GM19372 (cell line): ENCODE data around the gene PRRC1.

ENCODE experiments used
- ATAC-seq: cut with Tn5 transposase; IDR thresholded peaks from one replicate; pipeline ENCODE4 v1.9.1; 2021; ENCODE audit warnings: mild to moderate bottlenecking, low read depth, moderate library complexity; ENCODE audit not compliant: unreplicated experiment

Gene PRRC1

DNA sequence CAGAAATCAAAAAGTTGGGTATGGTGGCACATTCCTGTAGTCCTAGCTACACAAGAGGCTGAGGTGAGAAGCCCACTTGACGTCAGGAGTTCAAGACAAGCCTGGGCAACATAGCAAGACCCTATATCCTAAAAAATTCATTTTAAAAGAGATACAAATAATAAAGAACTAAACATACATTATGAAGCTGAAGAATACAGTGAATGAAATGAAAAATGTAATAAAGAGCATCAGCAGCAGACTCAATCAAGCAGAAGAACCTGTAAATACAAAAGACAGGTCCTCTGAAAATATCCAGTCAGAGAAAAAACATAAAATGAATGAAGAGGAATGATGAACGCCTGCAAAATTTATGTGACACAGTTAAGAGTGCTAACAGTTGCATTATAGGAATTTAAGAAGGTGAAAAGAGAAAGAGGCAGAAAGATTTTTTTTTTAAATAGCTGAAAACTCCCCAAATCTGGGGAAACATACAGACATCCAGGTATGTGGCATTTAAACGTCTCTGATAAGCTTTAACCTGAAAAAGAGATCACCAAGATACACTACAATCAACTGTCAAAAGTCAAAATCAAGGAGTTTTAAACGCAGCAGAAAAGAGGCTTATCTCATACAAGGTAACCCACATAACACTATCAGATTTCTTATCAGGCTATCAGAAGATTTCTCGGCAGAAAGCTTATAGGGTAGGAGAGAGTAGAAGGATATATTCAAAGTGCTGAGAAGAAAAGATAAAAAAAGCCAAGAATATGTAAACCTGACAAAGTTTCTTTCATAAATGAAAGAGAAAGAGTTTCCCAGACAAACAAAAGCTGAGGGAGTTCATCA, 57.6 kb downstream of the PRRC1 start:
- ATAC-seq, result no peak

DNA sequence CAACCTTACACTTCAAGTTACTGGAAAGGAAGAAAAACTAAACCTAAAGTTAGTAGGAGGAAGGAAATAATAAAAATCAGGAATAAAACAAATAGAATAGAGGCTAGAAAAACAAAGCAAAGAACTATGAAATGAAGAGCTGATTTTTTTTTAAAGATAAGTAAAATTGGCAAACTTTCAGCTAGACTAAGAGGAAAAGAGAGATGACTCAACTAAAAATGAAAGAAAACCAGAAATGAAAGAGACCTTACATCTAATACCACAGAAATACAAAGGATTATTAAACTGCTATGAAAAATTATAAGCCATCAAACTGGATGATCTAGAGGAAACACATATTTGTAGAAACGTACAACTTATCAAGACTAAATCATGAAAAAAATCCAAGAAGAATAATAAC, 60.0 kb downstream of the PRRC1 start:
- no peak for ATAC-seq

DNA sequence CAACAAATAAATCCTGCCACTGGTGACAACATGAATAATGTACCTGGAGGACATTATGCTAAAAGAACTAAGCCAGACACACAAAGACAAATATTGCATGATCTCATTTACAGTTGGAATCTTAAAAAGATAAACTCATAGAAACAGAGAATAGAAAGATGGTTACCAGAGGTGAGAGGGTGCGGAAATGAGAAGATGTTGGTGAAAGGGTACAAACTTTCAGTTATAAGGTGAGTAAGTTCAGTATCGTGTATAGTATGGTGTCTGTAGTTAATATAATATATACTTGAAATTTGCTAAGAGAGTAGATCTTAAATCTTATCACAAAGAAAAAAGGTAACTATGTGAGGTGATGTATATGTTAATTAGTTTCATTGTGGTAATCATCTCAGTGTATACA, 63.3 kb downstream of the PRRC1 start:
- ATAC-seq, result no peak

GRCh38 chr5:127581450-127581849, 64.0 kb downstream of the PRRC1 start:
- ATAC-seq, result no peak

DNA sequence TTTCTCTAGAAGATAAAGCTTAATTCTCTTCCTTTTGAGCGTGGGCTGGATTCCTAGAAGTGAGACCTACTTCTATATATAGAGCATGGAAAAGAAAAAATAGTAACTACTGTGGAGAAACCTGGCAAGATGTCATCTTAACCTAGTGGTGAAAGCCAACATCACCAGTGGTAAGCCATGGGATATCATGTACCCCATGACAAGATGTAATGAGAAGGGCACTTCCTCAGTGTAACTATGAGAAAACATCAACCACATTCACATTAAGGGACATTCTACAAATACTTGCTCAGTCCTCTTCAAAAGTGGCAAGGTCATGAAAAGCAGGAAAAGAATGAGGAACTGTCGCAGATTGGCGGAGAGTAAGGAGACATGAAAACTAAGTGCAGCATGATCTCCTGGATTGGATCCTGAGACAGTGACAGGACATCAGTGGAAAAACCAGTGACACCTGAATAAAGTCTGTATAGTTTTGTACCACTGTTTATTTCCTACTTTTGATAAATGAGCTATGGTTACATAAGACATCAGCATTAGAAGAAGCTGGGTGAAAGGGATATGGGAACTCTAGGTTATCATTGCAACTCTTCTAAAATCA, 65.4 kb downstream of the PRRC1 start:
- ATAC-seq, result no peak

DNA sequence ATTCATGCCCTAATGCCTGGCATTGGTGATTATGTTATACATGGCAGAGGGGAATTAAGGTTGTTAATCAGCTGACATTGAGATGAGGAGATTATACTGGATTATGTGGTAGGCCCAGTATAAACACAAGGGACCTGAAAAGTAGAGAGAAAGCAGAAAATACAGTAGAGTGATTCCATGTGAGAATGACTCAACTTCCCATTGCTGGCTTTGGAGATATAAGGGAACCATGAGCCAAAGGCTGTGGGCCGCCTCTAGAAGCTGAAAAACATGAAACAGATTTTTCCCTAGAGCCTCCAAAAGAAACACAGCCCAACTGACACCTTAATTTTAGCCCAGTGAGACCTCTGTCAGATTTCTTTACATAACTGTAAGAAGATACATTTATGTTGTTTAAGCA, 66.4 kb downstream of the PRRC1 start:
- ATAC-seq, result no peak

- ATAC-seq, result no peak
Measured at GRCh38 chr5:127585661-127586060, 68.2 kb downstream of the PRRC1 start.

GRCh38 chr5:127586066-127586770, 68.8 kb downstream of the PRRC1 start:
- ATAC-seq, result peak; percentile 63

DNA sequence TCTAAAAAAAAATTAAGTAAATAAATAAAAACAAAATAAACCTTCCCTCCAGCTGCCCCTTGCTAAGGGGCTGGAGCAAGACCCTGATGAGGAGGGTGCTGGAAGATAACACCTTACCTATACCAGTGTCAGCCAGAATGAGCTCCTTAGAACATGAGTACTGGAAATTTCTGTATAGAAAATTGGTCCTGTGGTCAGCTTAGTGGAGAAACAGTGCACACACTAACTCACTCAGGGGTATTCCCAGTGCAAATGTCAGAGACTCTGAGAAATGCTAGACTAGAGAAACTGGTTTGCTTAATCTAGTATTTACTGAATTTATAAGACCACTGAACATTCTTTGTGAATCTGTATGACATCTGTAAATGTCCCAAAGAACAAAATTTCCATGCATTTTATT, 69.4 kb downstream of the PRRC1 start:
- ATAC-seq, result peak; percentile 48

DNA sequence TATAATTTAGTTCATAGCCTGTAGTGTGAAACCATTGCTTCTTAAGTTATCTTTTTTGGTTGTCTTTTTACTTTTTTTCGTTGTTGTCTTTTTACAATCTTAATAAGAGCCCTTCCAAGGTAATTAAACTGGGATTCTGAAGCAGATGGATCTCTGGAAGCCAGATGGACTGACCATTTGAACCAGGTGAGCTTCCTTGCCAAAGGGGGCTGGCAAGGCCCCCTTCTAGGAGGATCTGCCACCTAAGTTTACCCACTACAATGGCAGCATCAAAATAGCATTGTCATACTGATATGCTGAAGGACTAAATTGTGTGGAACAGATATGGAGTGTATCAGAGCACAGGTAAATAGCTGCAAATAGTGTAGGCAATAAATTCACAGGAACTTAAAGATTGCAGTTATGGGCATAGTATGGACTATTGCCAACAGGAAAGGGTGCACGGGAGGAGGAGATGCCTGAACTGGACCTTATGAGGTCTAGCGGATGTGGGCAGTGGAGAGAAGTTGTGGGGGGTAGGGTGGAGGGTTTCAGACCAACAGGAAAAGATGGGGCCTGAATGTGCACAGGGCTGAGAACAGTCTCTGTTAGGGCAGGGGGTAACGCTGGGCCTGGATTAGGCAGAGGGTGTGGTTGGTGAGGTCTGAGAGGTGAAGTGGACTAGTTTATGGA, 69.9 kb downstream of the PRRC1 start:
- ATAC-seq, result no peak

GRCh38 chr5:127588368-127588767, 70.9 kb downstream of the PRRC1 start:
- ATAC-seq, result no peak

DNA sequence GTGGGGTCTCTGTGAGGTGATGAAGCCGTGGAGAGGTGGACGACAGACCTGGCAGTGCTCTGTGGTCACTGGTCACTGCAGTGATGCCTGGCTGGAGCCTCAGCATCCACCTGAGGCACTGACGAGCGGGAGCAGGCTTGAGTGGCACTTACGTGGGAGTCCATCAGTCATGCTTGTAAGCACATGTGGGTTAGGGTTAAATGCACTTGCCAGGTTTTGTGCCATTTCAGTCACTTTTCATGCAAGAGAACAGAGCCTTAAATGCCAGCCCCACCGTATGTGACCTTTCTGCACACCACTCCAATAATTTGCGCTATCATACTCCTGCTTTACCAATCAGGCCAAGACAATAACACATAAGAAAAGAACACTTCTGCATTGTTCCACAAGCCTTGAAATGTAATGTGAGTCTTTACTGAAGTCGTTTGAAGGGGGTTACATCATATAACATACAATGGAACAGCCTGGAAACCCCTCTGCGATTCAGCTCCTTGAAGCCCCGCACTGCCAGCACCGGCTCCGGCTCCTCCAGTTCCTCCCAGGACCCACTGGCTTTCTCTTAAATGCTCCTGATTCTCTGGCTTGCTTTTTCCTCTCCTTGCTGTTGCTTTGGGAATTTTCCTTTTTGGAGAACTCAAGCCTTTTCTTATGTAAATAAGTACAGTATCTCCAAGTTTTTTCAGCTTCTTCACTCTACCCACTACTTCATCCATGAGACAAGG, 72.0 kb downstream of the PRRC1 start:
- ATAC-seq, result no peak

DNA sequence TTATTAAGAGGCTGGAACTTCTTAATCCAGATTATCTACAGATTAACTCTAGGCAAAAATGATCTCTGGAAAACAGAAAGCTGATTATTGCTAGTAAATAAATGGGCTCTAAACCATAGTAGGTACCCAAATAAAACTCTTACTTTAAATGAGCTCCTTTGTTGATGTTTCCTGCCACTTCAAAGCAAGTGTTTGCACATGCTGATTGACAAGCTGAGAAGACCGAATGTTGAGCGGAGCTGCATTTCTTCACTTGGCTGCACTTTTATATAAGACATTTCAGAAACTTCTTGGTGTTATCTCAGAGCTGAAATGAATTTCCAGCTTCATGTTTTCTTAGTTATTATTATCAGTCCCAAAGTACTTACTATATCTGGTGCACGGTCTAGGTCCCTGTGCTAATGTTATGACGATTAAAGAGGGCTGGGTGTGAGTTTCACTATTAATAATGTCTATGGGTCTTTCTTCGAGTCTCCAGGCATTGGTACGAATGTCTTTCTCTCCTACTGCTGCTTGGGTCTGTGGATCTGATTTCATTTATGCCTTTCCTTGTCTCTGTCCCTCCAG, 72.8 kb downstream of the PRRC1 start:
- ATAC-seq, result peak; percentile 38

- ATAC-seq, result no peak
Measured at GRCh38 chr5:127595484-127596368, 78.3 kb downstream of the PRRC1 start.

GRCh38 chr5:127596501-127596900, 79.1 kb downstream of the PRRC1 start:
- no peak for ATAC-seq

- ATAC-seq, result no peak
Measured at GRCh38 chr5:127599320-127599719, 81.9 kb downstream of the PRRC1 start.

DNA sequence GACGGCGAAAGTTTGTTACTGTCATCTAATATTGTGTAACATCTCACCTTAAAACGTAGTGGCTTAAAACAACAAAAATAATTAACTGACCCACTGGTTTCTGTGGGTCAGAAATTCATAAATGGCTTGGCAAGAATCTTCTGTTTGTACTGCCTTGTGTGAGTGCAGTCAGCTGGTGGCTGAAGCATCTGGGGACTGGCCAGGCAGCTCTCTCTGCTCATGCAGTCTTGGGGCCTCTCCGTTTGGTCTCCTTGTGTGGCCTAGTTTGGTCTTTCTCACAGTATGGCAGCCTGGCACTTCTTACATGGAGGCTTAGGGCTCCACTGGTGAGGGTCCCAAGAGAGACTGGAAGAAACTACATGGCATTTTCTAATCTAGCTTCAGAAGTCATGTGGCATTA, 82.4 kb downstream of the PRRC1 start:
- no peak for ATAC-seq

DNA sequence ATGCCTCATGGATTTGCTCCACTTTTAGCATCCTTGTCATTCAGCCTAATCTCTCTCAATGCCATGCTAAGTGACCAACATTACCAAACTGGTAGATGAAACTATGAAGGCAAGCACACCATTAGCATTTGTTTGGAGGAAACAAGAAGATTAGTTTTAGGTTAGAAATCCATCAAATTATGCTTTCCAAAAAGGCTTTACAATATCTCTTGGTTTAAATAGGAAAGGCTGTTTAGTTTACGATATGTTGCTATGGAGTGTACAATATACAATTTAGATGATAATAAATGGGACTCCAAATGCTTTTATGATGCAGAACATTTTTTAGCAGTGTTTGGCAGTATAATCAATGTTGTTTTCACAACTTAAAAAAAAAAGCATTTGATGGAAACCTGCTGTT, 83.7 kb downstream of the PRRC1 start:
- no peak for ATAC-seq

- no peak for ATAC-seq
Measured at GRCh38 chr5:127601601-127602000, 84.2 kb downstream of the PRRC1 start.
